GM21619 (cell line): ENCODE results near the gene GCGR.

ENCODE experiments used
- ATAC-seq: cut with Tn5 transposase; IDR thresholded peaks from one replicate; pipeline ENCODE4 v1.9.1; 2021; ENCODE audit not compliant: unreplicated experiment

GCGR gene

GRCh38 chr17:81803728-81804558 lies at the start of gene GCGR:
TSS of gene GCGR (plus strand) at chr17:81804150. CDS start at chr17:81809019, 4,869 bp downstream.
- ATAC-seq, result no peak

- ATAC-seq, result no peak
These were observed 11.0 kb upstream of the GCGR start for GRCh38 chr17:81792675-81793615.

- ATAC-seq, result no peak
These were observed 9.9 kb upstream of the GCGR start for GRCh38 chr17:81794074-81794476.

GRCh38 chr17:81794509-81794908 lies 9.4 kb upstream of the GCGR start:
- no peak for ATAC-seq

- no peak for ATAC-seq
These were observed 2.6 kb upstream of the GCGR start for GRCh38 chr17:81801327-81801726.

GRCh38 chr17:81802048-81802758 lies 1.7 kb upstream of the GCGR start:
- no peak for ATAC-seq

- no peak for ATAC-seq
These were observed 900 bp upstream of the GCGR start for GRCh38 chr17:81802856-81803643.

GRCh38 chr17:81804559-81805399 lies 829 bp downstream of the GCGR start:
- ATAC-seq, result no peak

- no peak for ATAC-seq
These were observed 1.9 kb downstream of the GCGR start for GRCh38 chr17:81805707-81806460.

GRCh38 chr17:81806461-81807209 lies 2.7 kb downstream of the GCGR start:
- ATAC-seq, result no peak

- no peak for ATAC-seq
These were observed 3.3 kb downstream of the GCGR start for GRCh38 chr17:81807210-81807719.

- ATAC-seq, result no peak
These were observed 3.9 kb downstream of the GCGR start for GRCh38 chr17:81807839-81808238.

GRCh38 chr17:81808778-81809555 lies 5.0 kb downstream of the GCGR start:
- no peak for ATAC-seq

GRCh38 chr17:81809556-81809998 lies 5.6 kb downstream of the GCGR start:
- ATAC-seq, result no peak

- no peak for ATAC-seq
These were observed 6.5 kb downstream of the GCGR start for GRCh38 chr17:81810476-81810875.

- no peak for ATAC-seq
These were observed 7.1 kb downstream of the GCGR start for GRCh38 chr17:81810892-81811704.
